Adipocyte (in vitro differentiated cells): ENCODE results near the gene GADD45G.

ENCODE experiments used
- DNase-seq: peaks from one replicate; pipeline ENCODE4 v3.0.0-alpha.2; 2015; ENCODE audit warnings: low read depth
- H3K27me3 ChIP-seq: replicated peaks from 2 replicates; pipeline ENCODE4 v1.7.0; 2013; ENCODE audit warnings: mild to moderate bottlenecking, low read length, moderate library complexity; ENCODE audit not compliant: control insufficient read depth, insufficient read depth
- H3K36me3 ChIP-seq: 2 replicates; pipeline ENCODE4 v1.7.0; 2013; ENCODE audit warnings: low read length, mild to moderate bottlenecking, moderate library complexity; ENCODE audit not compliant: control insufficient read depth, insufficient read depth, severe bottlenecking
- H3K4me1 ChIP-seq: 2 replicates; pipeline ENCODE4 v1.7.0; 2013; ENCODE audit warnings: mild to moderate bottlenecking, low read length, moderate library complexity; ENCODE audit not compliant: control insufficient read depth, insufficient read depth
- H3K4me3 ChIP-seq: 2 replicates; pipeline ENCODE4 v1.7.0; 2013; ENCODE audit warnings: mild to moderate bottlenecking, low read length, moderate library complexity
- H3K9ac ChIP-seq: 2 replicates; pipeline ENCODE4 v1.7.0; 2013; ENCODE audit warnings: mild to moderate bottlenecking, low read length, moderate library complexity
- H3K9me3 ChIP-seq: 2 replicates; pipeline ENCODE4 v1.7.0; 2013; ENCODE audit warnings: mild to moderate bottlenecking, low read length, moderate library complexity; ENCODE audit not compliant: control insufficient read depth

Gene GADD45G

DNA sequence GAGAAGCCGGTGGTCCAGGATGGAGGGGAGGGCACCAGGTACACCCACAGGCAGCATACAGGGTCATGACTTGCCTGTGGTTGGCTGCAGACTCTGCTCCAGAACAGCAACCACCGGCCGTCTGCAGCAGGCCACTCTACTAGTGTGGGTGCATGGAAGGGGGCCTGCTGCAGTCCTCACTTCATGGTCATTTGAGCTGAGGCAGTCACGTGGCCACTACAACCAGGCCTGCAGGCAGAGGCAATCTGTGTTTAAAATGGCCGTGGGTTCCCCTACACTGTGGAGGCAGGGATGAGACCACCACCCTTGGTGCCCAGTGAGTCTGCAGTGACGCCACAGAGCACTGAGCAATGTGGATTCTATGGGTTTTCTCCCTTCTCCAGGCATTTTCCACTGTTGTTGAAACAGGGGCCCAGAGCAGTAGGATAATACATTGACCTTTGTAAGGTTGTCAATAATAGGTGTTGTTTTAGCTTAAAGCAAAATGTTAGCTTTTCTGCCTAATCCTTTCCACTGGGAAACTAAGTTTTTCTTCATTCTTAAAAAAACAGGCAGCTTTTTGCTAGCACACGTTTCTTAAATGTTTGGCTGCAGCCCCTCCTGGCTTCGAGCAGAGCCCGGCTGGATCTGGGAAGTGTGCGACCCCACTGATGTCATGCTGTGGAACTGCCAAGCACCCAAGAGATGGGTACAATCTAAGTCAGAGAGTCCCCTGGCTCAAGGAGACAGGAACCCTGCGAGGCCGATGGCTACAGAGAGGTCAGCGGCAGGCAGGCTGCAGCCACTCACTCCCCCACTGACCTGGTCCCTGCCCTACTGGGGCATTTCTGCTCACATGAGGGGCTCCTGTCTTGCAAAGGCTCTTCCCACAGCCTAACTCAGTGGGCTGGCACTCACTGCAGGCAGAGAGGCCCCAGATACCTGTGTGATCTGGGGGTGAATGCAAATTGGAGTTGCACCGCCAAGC is 21.2 kb downstream of the GADD45G start:
- Histone ChIP-seq H3K9ac (no peak overlapping the region), H3K4me1 (no peaks in the 10 kb centered on the region), H3K4me3 (no peak overlapping the region), H3K9me3 (no peaks in the 10 kb centered on the region), H3K27me3 (peaks cover 47% of the 10 kb centered on the region), H3K36me3 (no peaks in the 10 kb centered on the region)
- DNase-seq: no peak

DNA sequence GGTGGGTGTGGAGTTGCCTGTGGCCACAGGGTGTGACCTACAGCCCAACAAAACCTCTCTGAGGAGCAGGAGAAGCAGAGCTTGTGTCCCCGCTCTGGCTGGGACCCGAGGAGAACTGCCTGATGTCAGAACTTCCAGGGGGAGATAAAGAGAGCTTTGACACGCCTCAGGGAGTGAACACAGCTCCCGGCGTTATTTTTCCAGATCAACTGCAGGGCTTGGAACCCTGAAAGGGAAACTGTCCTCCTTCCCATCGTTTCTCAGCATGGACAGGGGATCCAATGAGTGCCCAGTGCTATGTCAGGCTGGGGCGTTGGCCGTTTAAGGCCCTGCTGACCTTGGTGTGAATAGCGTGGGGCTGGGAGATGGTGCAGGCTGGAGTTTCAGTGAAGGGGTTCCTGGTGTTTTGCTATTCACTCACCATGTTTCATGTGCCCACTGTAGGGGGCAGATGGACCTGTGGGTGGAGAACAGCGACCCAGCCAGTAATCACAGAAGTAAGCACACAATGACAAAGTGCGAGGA is 22.0 kb downstream of the GADD45G start:
- DNase-seq: no peak
- H3K4me1 ChIP-seq: no peaks in the 10 kb centered on the region
- H3K9ac ChIP-seq: no peak overlapping the region
- H3K36me3 ChIP-seq: no peaks in the 10 kb centered on the region
- H3K4me3 ChIP-seq: no peak overlapping the region
- H3K27me3 ChIP-seq: peaks cover 47% of the 10 kb centered on the region
- no peaks in the 10 kb centered on the region for H3K9me3 ChIP-seq

DNA sequence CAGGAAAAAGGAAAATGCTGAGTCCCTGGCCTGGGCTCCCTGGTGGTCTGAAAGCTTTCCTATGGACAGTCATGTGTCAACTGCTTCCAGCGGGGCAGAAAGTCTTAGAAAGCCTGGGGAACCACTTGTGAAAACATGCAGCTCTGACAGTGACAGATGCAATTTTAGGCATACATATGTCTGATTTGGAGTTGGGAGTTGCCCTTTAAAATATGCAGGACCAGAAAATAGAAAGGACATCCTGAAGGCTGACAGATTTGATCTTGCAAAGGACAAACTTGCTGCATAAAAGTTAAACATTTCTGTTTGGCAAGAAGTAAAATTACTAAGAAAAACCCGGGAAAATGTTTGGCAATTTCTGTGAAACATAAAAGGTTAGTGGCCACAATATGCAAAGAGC is 23.8 kb downstream of the GADD45G start:
- no peak for DNase-seq
- H3K4me3 ChIP-seq: no peak overlapping the region
- no peak overlapping the region for H3K9ac ChIP-seq
- no peaks in the 10 kb centered on the region for H3K4me1 ChIP-seq
- H3K27me3 ChIP-seq: peaks cover 35% of the 10 kb centered on the region
- no peaks in the 10 kb centered on the region for H3K36me3 ChIP-seq
- no peaks in the 10 kb centered on the region for H3K9me3 ChIP-seq

DNA sequence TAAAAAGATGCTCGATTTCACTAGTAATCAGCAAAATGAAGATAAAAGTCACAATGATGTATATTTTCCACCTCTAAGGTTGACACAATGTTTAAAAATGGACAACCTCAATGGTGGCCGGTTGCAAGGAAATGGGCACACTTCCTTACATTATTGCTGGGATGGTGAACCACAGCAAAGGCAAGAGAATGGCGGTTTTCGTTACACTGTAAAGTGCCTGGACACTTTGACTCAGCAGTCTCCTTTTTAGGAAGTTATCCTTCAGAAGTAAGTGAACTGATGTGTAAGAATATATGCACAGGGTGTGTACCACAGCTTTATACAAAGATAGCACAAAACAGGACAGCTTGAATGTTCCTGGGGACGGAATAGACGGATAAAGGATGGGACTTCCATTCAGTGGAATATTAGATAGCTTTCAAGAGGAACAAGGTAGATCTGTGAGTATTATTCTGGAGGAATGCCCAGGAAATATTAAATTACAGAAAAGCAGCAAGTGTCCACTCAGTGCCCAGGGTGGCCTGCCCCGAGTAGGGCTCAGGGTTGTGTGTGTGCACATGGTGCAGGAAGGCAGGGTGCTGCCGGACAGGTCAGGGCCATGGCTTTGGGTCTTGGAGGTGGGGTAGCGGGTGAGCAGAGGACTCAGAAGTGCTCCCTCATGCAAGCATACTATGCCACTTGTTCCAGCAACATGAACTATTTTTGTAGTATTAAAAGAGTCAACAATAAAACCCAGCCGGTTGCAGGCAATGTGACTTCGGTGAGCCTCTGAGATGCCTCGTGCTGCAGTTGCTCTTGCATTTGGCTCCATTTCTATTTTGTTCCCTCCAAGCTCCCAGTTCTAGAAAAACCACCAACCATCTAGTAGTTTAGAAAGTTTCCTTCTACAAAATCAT is 24.5 kb downstream of the GADD45G start:
- no peaks in the 10 kb centered on the region for H3K36me3 ChIP-seq
- no peak for DNase-seq
- no peak overlapping the region for H3K9ac ChIP-seq
- H3K4me1 ChIP-seq: peaks cover 2% of the 10 kb centered on the region
- H3K4me3 ChIP-seq: no peak overlapping the region
- H3K27me3 ChIP-seq: peaks cover 30% of the 10 kb centered on the region
- no peaks in the 10 kb centered on the region for H3K9me3 ChIP-seq

DNA sequence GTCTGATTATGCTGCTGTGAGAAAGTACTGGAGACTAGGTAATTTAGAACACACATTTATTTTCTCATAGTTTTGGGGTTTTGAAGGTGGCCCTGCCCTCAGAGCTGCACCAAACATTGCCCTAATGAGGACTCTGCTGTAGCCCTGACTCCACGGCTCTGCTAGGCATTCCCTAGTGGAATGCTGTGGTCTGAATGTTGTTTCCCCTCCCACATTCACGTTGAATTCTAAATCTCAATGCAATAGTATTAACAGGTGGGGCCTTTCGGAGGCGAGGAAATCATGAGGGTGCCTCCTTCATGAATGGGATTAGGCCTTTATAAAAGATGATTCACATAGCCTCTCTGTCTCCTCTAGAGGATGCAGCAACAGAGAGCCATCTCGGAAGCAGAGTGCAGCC is 25.7 kb downstream of the GADD45G start:
- Histone ChIP-seq H3K4me1 (peaks cover 14% of the 10 kb centered on the region), H3K36me3 (no peaks in the 10 kb centered on the region), H3K27me3 (peaks cover 25% of the 10 kb centered on the region), H3K9ac (no peak overlapping the region), H3K4me3 (no peak overlapping the region), H3K9me3 (no peaks in the 10 kb centered on the region)
- DNase-seq: no peak

DNA sequence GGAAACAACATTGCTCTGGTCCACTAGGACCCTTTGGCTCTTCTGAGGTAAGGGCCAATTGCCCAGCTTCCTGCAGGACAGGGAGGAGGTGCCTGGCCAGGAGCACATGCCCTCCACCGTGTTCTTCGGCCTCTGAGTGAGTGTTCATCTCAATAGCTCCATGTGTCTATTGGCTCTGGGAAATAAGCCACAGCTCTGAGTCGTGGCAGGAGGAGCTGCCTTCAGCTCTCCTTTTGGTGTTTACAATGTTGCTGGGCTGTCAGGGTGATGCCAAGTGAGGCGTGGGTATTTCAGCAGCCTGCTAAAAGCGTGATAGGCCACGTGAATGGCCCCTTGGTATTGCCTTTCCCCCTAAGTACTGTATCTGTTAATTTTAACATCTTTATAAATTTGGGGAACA is 26.6 kb downstream of the GADD45G start:
- H3K4me1 ChIP-seq: peaks cover 22% of the 10 kb centered on the region
- no peak overlapping the region for H3K4me3 ChIP-seq
- no peak overlapping the region for H3K9ac ChIP-seq
- no peak for DNase-seq
- no peaks in the 10 kb centered on the region for H3K9me3 ChIP-seq
- H3K27me3 ChIP-seq: peaks cover 16% of the 10 kb centered on the region
- no peaks in the 10 kb centered on the region for H3K36me3 ChIP-seq

DNA sequence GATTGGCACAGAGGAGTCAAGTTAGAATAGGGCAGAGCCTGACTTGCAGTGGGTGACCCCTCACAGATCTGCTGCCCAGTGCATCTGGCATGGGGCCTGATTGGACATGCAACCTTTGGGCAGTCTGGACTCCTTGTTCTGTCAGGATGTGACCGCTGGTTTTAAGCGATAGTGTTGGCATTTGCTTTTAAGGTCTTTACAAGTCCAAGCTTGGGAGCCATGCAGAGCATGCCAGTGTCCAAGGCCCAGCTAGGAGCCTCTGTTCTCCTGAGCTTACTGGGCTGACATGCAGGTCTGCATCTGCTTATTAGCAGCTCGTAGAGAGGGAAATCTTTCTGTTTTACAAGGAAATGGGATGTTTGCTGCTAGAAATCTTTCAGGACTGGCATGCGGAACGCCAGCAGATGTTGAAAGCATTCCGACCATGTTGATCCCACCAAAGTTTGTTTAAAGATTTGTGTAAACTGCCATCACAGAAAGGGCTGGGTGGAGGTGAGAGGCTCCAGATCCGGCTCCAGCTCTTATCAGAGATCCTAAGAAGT is 27.5 kb downstream of the GADD45G start:
- Histone ChIP-seq H3K4me1 (peaks cover 22% of the 10 kb centered on the region), H3K27me3 (peaks cover 7% of the 10 kb centered on the region), H3K4me3 (no peak overlapping the region), H3K36me3 (no peaks in the 10 kb centered on the region), H3K9me3 (no peaks in the 10 kb centered on the region), H3K9ac (no peak overlapping the region)
- DNase-seq: no peak

DNA sequence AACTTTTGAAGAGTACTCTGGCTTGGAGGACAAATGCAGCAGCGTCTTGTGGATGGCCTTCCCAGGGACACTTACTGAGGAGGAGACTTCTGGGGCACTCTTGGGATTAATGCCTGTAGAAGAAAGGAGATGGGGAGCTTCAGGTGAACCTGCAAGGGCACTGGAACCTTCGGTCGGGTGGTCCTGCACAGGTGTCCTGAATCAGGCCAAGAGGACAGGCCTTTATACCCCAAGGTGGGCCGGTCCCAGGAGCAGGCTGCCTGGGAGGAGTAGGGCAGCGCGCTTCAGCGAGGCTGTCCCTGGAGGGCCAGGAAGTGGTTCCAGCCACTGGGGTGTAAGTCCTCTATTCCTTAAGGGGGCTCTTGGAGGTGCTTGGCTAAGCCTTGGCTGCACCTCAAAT is 27.9 kb downstream of the GADD45G start:
- Histone ChIP-seq H3K36me3 (no peaks in the 10 kb centered on the region), H3K27me3 (peaks cover 5% of the 10 kb centered on the region), H3K4me1 (peaks cover 22% of the 10 kb centered on the region), H3K9ac (no peak overlapping the region), H3K9me3 (no peaks in the 10 kb centered on the region), H3K4me3 (no peak overlapping the region)
- no peak for DNase-seq

DNA sequence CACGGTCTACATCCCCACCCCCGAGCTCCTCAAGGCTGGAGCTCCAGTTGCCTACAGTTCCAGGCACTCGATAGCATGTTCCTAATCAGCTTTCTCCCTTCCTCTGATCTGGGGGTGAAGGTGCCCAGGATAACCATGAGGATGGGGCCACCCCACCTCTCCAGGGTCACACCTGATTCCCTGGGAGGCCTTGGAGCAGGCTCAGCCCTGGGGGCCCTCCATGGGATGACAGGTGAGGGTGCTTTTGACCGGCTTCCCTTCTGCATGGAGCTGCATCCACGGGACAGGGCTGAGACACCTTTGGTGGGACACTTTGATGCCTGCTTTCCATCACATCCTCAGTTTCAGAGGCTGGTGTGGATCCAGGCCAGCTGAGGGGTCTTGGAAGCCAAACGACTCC is 28.6 kb downstream of the GADD45G start:
- Histone ChIP-seq H3K9ac (no peak overlapping the region), H3K4me3 (no peak overlapping the region), H3K27me3 (peaks cover 5% of the 10 kb centered on the region), H3K36me3 (no peaks in the 10 kb centered on the region), H3K4me1 (peaks cover 22% of the 10 kb centered on the region), H3K9me3 (no peaks in the 10 kb centered on the region)
- DNase-seq: no peak

DNA sequence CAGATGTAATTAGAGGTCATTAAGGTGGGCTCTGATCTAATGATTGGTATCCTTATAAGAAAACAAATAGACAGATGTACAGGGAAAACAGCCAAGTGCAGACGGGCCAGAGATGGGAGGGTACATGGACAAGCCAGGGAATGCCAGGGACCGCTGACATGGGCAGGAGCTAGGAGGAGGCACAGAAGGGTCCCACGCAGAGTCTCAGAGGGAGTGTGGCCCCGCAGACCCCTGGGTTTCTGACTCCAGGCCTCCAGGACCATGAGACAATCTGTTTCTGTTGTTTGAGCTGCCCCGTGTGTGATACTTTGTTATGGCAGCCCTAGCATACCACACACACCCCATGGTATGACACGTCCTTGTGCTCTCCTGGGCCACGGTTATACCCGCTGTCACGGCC is 29.1 kb downstream of the GADD45G start:
- H3K9ac ChIP-seq: no peak overlapping the region
- peaks cover 23% of the 10 kb centered on the region for H3K4me1 ChIP-seq
- no peaks in the 10 kb centered on the region for H3K9me3 ChIP-seq
- DNase-seq: no peak
- H3K27me3 ChIP-seq: peaks cover 5% of the 10 kb centered on the region
- H3K4me3 ChIP-seq: no peak overlapping the region
- H3K36me3 ChIP-seq: no peaks in the 10 kb centered on the region
